ENCODE measurements around the gene TCEA3.

TCEA3 gene

GRCh38 chr1:23345920-23346319 is 78.6 kb downstream of the TCEA3 start:
- Histone ChIP-seq H3K4me2 (ENCODE audit: low read length) (no peak overlapping the region), H3K27ac (ENCODE audit: low read depth, low read length) (no peak overlapping the region), H3K4me1 (ENCODE audit: control insufficient read depth, low read length) (peaks cover 23% of the 10 kb centered on the region)

GRCh38 chr1:23344987-23345472 is 79.5 kb downstream of the TCEA3 start:
- Histone ChIP-seq H3K4me2 (ENCODE audit: low read length) (peak overlapping the region; percentile 91), H3K36me3 (ENCODE audit: control insufficient read depth, low read length) (peaks cover 40% of the 10 kb centered on the region), H3K79me2 (ENCODE audit: control insufficient read depth, low read length) (peaks cover 47% of the 10 kb centered on the region), H3F3A (ENCODE audit: control insufficient read depth, insufficient read depth) (peaks cover 3% of the 10 kb centered on the region; the same call in 1 of the 2 replicates), H3K9me3 (ENCODE audit: control insufficient read depth, insufficient read depth, low read length) (no peaks in the 10 kb centered on the region), H3K9me2 (replicated peaks; ENCODE audit: control insufficient read depth, low read length) (no peaks in the 10 kb centered on the region), H3K4me1 (ENCODE audit: control insufficient read depth, low read length) (peaks cover 32% of the 10 kb centered on the region), H3K27me3 (ENCODE audit: control insufficient read depth, low read length) (no peaks in the 10 kb centered on the region), H3K4me3 (ENCODE audit: low read length) (peak overlapping the region; percentile 98), H3K27ac (ENCODE audit: low read depth, low read length) (peak overlapping the region; percentile 59), H4K20me1 (ENCODE audit: control insufficient read depth, insufficient read depth, low read depth, low read length) (peaks cover 31% of the 10 kb centered on the region)
- TF ChIP-seq CTCF (IDR thresholded peaks at IDR 0.05; ENCODE audit: low read depth, low read length, poor library complexity, severe bottlenecking) (no peak), EZH2phosphoT487 (IDR thresholded peaks at IDR 0.05; ENCODE audit: borderline replicate concordance, low read length) (no peak)

More at GRCh38 chr1:23345920-23346319, 78.6 kb downstream of the TCEA3 start:
- H3K9me3 ChIP-seq (ENCODE audit: control insufficient read depth, insufficient read depth, low read length): no peaks in the 10 kb centered on the region
- H3K27me3 ChIP-seq (ENCODE audit: control insufficient read depth, low read length): no peaks in the 10 kb centered on the region
- TF ChIP-seq EZH2phosphoT487 (IDR thresholded peaks at IDR 0.05; ENCODE audit: borderline replicate concordance, low read length) (no peak), CTCF (IDR thresholded peaks at IDR 0.05; ENCODE audit: low read depth, low read length, poor library complexity, severe bottlenecking) (no peak)
- no peak overlapping the region for H3K4me3 ChIP-seq (ENCODE audit: low read length)
- H3K9me2 ChIP-seq (replicated peaks; ENCODE audit: control insufficient read depth, low read length): no peaks in the 10 kb centered on the region
- H4K20me1 ChIP-seq (ENCODE audit: control insufficient read depth, insufficient read depth, low read depth, low read length): peaks cover 23% of the 10 kb centered on the region
- H3F3A ChIP-seq (ENCODE audit: control insufficient read depth, insufficient read depth): no peaks in the 10 kb centered on the region
- H3K79me2 ChIP-seq (ENCODE audit: control insufficient read depth, low read length): peaks cover 38% of the 10 kb centered on the region
- H3K36me3 ChIP-seq (ENCODE audit: control insufficient read depth, low read length): peaks cover 31% of the 10 kb centered on the region

GRCh38 chr1:23344111-23344986 is 80.2 kb downstream of the TCEA3 start, which contains the start of gene HNRNPR:
HNRNPR (minus strand) TSS chr1:23344284; CDS start chr1:23341008, 3,276 bp downstream.
- Histone ChIP-seq H3K79me2 (ENCODE audit: control insufficient read depth, low read length) (peaks cover 53% of the 10 kb centered on the region), H3K27me3 (ENCODE audit: control insufficient read depth, low read length) (no peaks in the 10 kb centered on the region), H3K4me3 (ENCODE audit: low read length) (peak within 1 kb of the TSS; percentile 98), H4K20me1 (ENCODE audit: control insufficient read depth, insufficient read depth, low read depth, low read length) (peaks cover 33% of the 10 kb centered on the region), H3F3A (ENCODE audit: control insufficient read depth, insufficient read depth) (peaks cover 3% of the 10 kb centered on the region; the same call in 1 of the 2 replicates), H3K9me2 (replicated peaks; ENCODE audit: control insufficient read depth, low read length) (no peaks in the 10 kb centered on the region), H3K4me2 (ENCODE audit: low read length) (peak within 1 kb of the TSS; percentile 91), H3K27ac (ENCODE audit: low read depth, low read length) (peak within 1 kb of the TSS; percentile 68), H3K36me3 (ENCODE audit: control insufficient read depth, low read length) (peaks cover 47% of the 10 kb centered on the region), H3K9me3 (ENCODE audit: control insufficient read depth, insufficient read depth, low read length) (no peaks in the 10 kb centered on the region), H3K4me1 (ENCODE audit: control insufficient read depth, low read length) (peaks cover 37% of the 10 kb centered on the region)
- no peak for TF ChIP-seq CTCF (IDR thresholded peaks at IDR 0.05; ENCODE audit: low read depth, low read length, poor library complexity, severe bottlenecking)

All from DOHH2 (cell line).